GM12892 (cell line): ENCODE results near the gene PRKAG3.

Experiments used
- POLR2A ChIP-seq: IDR thresholded peaks from 2 replicates; pipeline ENCODE4 v1.6.1; 2011; ENCODE audit warnings: low read depth, low read length, control low read depth
- POLR2AphosphoS5 ChIP-seq: IDR thresholded peaks from 2 replicates; pipeline ENCODE4 v1.6.1; 2011; ENCODE audit warnings: low read depth, low read length, control low read depth
- TAF1 ChIP-seq: IDR thresholded peaks from 2 replicates; pipeline ENCODE4 v1.6.1; 2011; ENCODE audit warnings: low read depth, mild to moderate bottlenecking, control low read depth, low read length, borderline replicate concordance

DNA sequence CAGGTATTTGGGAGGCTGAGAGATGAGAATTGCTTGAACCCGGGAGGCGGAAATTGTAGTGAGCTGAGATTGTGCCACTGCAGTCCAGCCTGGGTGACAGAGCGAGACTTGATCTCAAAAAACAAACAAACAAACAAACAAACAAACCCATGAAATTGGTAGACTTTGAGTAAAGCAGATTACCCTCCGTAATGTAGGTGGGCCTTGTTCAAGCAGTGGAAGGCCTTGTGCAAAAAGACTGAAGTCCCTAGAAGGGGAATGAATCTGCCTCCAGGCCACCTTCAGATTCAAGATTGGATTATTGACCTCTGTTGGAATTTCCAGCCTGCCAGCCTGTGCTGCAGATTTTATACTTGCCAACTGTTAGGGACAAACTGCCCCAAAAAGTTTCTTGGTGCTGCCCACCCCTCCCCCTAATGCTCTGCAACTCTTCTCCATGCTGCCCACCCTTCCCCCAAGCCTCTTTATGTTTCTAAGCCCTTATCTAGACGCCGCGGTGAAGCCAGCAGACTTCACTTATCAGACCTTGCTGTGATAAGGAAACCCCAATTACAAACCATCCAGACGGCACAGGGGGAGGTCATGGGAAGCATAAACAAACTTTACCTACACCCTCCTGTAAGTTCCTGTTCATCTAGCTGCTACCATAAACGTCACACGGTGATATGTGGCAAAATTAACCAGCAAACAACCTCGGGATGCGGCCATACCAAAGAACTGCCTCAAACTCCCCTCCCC, 32.7 kb downstream of the PRKAG3 start:
- TF ChIP-seq TAF1 (no peak), POLR2AphosphoS5 (no peak), POLR2A (no peak)
